ENCODE measurements around the gene ACTRT2.

The ACTRT2 gene

GRCh38 chr1:3021233-3021671 lies at the start of gene ACTRT2:
TSS of gene ACTRT2 (plus strand) at chr1:3021467. CDS start at chr1:3021687, 220 bp downstream.
- DNase-seq, result no peak

DNA sequence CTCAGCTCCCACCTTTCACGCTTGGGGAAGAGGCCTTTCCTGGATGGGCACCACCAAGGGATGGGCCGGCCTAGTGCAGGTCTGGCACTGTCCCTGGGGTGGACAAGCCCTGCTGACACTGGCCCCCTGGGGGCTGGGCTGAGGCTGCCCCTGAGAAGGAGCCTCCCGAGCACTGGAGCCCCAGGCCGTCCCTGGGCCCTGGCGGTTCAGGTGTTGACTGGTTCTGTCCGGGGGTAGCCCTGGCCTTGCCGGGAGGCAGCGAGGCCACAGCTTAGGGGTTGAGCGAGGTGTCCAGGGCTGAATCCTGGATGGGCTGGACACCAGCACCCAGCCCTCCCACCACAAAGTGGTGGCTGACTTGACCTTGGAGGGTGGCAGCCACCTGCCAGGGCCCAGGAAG lies 49.7 kb upstream of the ACTRT2 start:
- DNase-seq, result no peak

GRCh38 chr1:2972011-2972878 lies 49.0 kb upstream of the ACTRT2 start:
- no peak for DNase-seq

DNA sequence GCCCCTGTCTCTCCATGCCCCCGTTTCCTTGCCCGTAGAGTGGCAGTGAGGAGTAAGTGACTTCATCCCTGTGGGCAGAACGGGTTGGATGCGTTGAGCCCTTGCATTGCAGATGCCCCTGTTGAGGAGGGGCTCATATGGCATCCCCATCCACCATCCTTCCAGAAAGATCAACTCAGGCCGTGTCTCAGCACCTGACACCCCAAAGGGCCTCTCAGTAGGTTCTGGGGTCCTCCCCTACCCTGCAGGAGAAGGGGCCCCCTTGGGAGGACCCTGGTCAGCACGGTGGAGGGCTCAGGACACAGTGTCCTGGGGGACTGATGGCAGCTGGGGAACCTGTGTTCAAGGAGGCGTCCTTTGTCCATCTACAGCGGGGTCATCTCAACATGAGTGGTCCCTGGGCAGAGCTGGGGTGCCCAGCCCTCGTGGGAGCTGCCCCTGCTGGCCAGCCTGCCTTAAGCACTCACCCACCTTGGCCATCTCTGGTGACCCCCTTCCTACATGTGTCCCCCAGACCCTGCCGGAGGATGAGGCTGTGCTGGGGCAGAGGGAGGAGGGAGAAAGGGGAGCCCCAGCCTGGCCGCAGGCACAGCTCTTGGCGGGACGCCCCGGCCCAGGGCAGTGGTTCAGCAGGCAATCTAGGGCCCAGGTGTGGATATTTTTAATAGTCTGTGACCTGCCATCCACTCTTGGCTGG lies 48.2 kb upstream of the ACTRT2 start:
- no peak for DNase-seq

DNA sequence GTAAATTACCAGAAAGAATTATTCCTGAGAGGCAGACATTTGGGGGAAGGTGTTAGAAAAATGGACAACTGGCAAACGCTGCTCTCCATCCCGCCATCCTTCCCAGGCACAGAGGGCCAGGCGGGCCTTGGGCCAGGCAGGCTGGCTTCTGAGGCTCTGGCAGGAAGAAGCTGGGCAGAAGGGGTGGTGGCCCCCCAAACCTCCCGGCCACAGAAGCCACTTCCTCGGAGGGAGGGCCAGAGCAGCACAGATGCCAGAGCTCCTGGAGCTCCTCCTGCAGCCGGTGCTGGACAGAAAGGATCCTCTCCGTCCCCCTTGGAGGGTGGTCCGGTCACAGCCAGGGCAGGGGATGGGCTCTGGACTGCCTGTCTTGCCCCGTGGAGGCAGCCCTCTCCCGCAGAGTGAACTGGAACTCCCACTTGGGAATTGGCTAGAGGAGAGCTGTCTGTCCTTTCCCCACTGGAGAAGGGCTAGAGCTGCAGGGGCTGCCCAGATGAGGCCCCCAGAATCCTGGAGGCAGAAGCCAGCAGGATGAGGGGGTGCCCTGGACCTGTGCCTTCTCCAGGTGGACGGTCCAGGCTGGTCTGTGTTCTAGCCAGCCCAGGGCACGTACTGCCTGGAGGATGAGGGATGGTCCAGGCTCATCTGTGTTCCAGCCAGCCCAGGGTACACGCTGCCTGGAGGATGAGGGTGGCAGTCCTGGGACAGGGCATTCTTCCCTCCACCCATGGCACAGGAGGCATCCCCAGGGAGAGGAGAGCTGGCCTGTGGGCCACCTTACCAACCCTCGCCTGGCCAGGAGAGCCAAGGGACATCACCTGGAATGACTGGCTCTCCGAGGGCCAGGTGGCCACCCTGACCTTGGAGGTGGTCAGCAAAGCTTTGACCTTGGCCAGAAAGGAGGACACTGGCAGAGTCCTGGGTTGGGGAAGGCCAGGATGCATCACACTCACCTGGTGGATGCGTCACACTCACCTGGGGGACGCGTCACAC lies 47.4 kb upstream of the ACTRT2 start:
- no peak for DNase-seq

DNA sequence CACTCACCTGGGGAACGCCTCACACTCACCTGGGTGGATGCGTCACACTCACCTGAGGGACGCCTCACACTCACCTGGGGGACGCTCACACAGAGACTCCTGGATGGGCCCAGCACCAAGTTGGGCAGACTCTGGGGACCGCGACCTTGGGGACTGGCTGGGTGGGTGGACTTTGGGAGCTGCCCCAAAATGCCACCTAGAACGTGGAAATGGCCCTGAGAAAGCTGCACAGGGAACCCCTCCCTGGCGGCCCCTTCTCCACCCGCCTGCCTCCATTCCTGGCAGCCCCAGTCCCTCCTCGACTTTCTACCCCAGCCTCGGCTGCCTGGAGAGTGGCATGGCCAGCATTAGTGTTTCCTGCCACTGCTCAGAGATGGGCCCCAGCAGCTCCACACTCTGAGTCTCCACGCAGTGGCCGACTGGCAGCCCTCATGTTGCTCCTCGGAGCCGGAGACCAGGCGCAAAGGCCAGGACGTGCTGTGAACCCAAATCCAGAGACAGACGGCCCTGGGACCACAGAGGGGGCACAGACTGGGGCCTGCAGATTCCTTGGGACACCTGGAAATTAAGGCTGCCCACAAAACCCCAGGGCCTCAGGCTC lies 46.5 kb upstream of the ACTRT2 start:
- DNase-seq, result no peak

DNA sequence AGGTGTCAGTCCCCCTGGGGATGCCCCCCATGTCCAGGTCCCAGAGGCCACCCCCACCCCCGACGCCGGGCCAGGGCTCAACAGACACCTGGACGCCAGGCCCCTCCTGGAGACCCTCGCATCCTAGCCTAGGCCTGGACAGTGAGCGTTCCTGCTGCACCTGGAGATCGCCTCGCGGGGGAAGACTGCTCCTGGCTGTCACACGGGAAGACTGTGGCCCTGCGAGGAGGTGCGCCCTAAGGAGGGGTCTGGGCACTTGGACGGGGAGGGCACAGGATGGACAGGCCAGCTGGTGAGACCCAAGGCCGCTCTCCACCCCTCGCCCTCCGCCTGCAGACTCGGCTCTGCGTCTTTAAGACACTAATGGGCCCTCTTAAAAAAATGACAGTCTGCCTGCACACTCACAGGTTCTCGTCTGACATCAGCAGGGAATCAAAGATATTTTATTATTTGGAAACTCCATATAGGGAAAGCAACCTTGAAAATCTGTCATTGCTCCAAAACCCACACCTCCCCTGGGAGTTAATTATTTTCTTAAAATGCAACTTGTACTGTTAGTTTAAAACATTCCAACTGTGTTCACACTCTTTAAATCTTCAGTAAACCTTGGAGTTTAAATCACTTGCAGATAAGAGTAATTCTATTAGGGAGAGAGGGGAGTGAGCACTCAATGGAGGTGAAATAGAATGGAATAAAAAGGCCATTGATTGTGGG lies 45.6 kb upstream of the ACTRT2 start:
- DNase-seq, result no peak

DNA sequence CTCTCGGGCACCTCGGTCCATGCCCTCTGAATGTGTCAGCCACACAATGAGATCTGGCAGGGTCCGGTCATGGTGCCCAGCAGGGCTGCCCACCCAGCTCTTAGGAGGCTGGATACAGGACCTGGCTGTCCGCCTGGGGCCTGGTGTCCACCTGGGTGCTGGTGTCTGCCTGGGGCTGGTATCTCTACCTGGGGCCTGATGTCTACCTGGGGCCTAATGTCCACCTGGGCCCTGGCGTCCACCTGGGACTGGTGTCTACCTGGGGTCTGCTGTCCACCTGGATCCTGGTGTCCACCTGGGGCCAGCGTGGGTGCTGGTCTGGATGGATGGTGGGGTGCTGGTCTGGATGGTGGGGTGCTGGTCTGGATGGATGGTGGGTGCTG lies 45.1 kb upstream of the ACTRT2 start:
- DNase-seq, result no peak

GRCh38 chr1:2977886-2978611 lies 43.2 kb upstream of the ACTRT2 start:
- no peak for DNase-seq

DNA sequence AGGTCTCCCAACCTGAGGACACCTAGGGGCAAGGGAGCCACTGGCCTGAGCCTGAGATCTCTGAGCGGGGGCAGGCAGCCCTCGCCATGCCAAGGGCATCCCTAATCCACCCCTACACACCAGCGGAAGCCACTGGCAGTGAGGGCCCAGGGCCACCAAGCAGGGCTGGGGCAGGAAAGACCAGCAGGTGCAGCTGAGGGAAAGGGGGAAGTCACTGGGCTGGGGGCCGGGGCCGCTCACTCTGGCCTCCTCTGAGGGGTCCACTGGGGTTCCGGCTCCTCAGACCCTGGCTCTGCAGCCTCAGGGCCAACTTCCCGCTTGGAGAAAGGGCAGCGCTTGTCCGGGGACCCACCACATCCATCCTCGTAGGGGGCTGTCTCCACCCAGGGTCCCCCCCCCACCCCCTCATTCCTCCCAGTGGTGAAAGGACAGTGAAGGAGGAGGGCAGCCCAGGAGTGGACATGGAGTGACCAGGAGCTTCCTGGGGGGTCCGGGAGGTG lies 42.5 kb upstream of the ACTRT2 start:
- DNase-seq, result no peak

DNA sequence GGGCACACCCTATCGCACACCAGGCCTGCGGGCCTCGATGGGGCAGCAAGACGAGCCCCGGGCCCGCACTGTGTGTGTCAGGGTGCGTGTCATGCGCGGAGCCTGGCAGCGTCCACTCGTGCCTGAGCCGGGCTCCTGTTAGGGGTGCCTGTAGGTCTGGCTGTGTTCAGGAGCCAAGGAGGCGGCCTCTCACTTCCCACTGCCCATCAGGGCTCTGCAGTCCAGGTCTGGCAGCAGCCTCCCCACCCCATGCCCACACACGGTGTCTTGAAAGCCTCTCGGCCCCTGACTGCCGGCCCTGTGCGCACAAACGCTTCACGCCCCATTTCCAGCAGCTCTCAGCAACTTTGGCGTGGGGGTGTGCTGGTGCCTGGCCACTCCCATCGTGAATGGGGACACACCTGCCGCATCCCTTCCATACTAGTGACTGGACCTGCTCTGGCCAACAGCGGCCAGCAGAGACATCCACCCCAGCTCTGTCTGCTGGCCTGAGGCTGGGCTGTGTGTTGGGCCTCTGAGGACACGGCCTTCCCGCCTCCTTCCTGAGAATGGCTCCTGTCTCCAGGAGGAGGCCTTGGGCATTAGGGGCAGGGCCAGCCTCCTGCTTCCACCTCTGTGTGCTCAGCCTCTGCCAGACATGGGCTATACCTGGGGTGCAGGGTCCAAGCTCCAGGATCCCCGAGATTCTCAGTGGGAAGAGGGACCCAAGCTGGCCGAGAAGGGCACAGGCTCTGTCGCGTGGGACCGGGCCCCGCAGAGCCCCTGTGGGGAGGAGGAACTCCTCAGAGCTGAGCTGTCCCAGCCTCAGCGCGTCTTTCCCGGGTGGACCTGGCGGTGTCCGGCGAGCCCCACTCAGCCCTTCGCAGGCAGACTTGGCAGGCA lies 41.8 kb upstream of the ACTRT2 start:
- no peak for DNase-seq

GRCh38 chr1:2980073-2980791 lies 41.0 kb upstream of the ACTRT2 start:
- no peak for DNase-seq

GRCh38 chr1:2980849-2981248 lies 40.4 kb upstream of the ACTRT2 start:
- no peak for DNase-seq

DNA sequence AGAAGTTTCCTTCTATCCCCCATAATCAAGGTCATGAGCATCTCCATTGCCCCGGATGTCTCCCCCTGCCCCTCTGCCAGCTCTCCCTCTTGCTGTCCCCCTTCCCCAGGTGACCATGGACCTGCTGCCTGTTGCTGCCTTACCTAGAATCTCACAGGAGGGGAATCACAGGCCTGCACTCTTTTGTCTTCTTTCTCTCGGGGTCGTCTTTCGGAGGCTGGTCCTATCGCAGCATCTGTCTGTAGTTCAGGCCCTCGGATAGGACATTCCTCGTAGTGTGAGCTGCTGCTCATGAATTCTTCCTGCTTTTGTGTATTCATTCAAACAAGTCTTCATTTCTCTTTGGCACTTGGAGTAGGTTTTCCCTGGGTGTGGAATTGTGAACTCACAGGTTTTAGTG lies 39.9 kb upstream of the ACTRT2 start:
- no peak for DNase-seq

DNA sequence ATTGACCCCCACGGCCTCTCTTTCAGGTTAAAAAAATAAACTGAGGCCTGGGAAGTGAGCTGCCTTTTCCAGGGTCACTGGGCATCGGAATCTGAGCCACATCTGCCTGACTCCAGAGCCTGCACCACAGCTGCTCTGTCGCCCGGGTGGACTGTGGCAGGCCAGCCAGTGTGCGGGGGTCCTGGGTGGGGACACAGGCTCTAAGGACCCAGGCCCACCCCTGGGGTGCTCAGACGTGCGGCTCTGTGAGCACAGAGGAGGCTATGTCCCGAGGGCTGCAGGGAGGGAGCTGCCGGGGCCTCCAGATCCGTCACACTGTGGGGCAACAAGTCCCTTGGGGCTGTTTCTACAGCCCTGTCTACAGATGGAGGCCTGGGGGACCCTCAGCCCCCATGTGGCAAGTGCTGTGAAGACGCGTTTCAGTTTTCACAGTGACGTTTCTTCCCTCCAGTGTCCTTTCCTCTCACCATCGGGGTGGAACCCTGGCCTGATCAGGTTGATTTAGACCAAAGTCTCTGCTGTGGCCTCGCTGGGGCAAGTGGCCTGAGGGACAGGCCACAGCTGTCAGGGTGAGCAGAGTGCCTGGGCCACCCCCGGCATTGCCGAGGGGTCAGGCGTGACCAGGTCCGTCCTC lies 39.2 kb upstream of the ACTRT2 start:
- no peak for DNase-seq

- no peak for DNase-seq
Observed at GRCh38 chr1:2982615-2983318, 38.5 kb upstream of the ACTRT2 start.

GRCh38 chr1:2983319-2983705 lies 38.0 kb upstream of the ACTRT2 start:
- DNase-seq, result no peak

Data from activated naive CD4-positive, alpha-beta T cell treated with anti-CD3 and anti-CD28 coated beads, Interleukin-2, amount 50 U/mL, for 16 hours (primary cell).